ENCODE data around the gene MRPL51. TPM values are rescaled to one million over a fixed set of nuclear protein-coding genes. Genes with fewer than 3 reads are reported as not detected.

MRPL51 gene
- total and polyA plus RNA-seq, 8 donors, result 129 to 170 (median 141) TPM

GRCh38 chr12:6463858-6464257, 29.2 kb downstream of the MRPL51 start:
- no peak for TF ChIP-seq CTCF (IDR thresholded peaks at IDR 0.05)
- Histone ChIP-seq H3K9me3 (no peaks in the 10 kb centered on the region), H3K27me3 (no peaks in the 10 kb centered on the region), H3K4me3 (no peak overlapping the region), H3K36me3 (peaks cover 0 to 76% of the 10 kb centered on the region in 2 donors), H3K4me1 (peaks cover 5 to 81% of the 10 kb centered on the region in 2 donors), H3K27ac (peak overlapping the region in 1 of 2 donors; percentile 87)
- no peak for ATAC-seq
- intact Hi-C loops (cut with DNase I), result no loop called here
- DNase-seq, result no peak

DNA sequence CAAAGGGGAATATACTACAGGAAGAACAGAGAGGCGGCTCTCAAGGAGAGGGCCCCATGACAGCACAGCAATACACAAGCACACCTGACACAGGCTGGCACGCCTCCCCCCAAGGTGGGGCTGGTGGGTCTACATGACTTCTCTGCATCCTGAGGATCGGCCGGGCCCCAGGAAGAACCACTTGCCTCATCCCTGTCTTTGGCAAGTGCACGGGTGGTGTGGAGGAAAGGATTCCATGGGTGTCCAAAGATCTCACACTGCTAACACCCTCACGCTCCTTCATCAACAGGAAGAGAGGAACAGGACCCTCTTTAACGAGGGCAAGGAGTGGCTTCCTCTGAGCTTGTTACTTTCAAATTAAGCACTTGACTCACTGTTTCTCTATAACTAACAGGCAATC, 29.8 kb downstream of the MRPL51 start:
- DNase-seq (no peak), ATAC-seq (no peak)
- Histone ChIP-seq H3K36me3 (peaks cover 0 to 83% of the 10 kb centered on the region in 2 donors), H3K9me3 (no peaks in the 10 kb centered on the region), H3K27me3 (no peaks in the 10 kb centered on the region), H3K4me1 (peaks cover 3 to 75% of the 10 kb centered on the region in 2 donors), H3K4me3 (no peak overlapping the region), H3K27ac (peak overlapping the region in 1 of 2 donors; percentile 87)
- intact Hi-C loops (cut with DNase I), result no loop called here
- no peak for TF ChIP-seq CTCF (IDR thresholded peaks at IDR 0.05)

DNA sequence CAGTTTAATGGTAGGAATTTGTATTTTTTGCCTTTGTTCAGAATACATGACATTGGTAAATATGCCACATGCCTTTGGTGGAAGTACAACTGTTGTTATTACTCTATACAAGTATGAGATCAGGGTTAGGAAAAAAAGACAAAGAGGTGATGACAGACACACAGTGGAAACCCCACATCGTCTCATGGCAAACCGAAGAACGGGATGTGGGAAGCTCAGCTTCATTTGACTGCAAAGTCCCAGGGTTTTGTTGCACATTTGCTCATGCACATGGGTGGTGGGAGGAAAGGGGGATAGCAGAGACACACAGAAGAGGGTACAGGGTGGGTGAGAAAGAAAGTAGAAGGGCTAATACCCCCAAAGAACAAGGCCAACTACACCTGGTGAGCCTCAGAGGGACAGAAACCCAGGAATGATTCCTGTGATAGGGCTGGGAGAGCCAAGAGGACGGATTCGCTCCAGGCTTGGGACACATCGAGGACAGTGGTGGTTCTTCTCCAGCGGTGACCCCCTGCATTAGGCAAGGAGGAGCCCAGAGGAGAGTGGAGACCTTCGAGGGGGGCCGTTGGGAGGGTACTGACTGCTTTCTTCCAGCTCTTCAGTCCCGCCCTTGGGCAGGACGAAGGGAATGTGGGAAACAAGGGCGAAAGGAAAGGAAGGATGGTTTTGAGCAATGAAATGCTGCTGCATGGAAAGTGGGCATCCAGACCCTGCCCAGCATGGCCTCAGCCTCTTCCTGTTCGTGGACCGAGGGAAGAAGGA, 30.6 kb downstream of the MRPL51 start:
- H3K27ac ChIP-seq, result peak overlapping the region; percentile 37 to 87
- no peak overlapping the region for H3K4me3 ChIP-seq
- intact Hi-C loops (cut with DNase I), result no loop called here

DNA sequence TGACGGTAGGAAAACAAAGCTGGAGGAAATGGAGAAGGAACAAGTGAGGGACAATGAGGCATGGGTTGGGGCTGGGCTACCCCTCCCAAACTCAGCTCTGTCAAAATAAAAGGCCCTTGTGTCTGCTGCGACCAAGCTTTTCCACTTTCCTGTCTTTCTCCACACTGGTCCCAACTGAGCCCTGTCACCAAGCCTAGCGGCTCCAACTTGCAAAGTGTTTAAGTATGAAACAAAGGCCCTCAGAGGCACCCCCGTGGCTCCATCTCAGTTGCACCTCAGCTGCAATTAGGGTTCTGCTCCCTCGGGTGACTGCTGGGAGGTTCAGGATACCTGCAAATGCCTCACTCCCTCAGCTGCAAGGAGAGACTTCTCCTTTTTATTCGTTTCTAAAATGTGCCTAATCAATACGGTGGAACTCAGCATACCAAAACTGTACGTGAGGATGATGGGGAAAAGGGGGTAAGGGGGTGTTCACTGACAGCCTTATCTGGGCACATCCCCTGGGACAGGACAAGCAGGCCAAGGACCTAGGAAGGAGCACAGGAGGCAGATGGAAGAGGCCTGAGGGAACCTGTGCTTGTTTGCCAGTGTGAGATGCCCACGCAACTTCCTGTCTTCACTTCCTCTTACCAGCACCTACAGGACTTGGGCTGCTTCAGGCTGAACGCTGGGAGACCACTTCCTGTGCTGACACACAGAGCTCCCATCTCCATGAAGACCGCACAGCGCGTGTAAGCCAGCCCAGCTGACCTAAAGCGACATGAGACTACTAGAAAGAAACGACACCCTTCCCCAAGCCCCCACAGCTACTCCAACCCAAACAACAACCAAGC, 31.4 kb downstream of the MRPL51 start:
- Histone ChIP-seq H3K36me3 (peaks cover 0 to 93% of the 10 kb centered on the region in 2 donors), H3K4me3 (no peak overlapping the region), H3K4me1 (peaks cover 3 to 63% of the 10 kb centered on the region in 2 donors), H3K27me3 (no peaks in the 10 kb centered on the region), H3K9me3 (no peaks in the 10 kb centered on the region), H3K27ac (peak overlapping the region; percentile 37 to 87)
- peak; percentile 68 for ATAC-seq
- intact Hi-C loops (cut with DNase I), result no loop called here
- peak in 3 of 4 donors; percentile 32 to 86 (median 83) for DNase-seq
- TF ChIP-seq CTCF (IDR thresholded peaks at IDR 0.05), result no peak

More for the DNA sequence above, 30.6 kb downstream of the MRPL51 start:
- Histone ChIP-seq H3K36me3 (peaks cover 0 to 85% of the 10 kb centered on the region in 2 donors), H3K9me3 (no peaks in the 10 kb centered on the region), H3K4me1 (peaks cover 3 to 67% of the 10 kb centered on the region in 2 donors), H3K27me3 (no peaks in the 10 kb centered on the region)
- DNase-seq (no peak), ATAC-seq (no peak)
- no peak for TF ChIP-seq CTCF (IDR thresholded peaks at IDR 0.05)

Measured in left lung (tissue), 10 donors.